Hepatic stellate cell (primary cell): ENCODE measurements around the gene PRKAR2A.
"Not testable (repeated sequence)": the region's sequence is repeated elsewhere in the genome, so short reads cannot be mapped to it uniquely, and the experiment has no call there.

Experiments used
- DNase-seq: peaks from one replicate; pipeline ENCODE4 v3.0.0; 2011; ENCODE audit warnings: low spot score

Gene PRKAR2A

GRCh38 chr3:48725185-48725855 is 122.4 kb downstream of the PRKAR2A start:
- DNase-seq, result not testable (repeated sequence)

DNA sequence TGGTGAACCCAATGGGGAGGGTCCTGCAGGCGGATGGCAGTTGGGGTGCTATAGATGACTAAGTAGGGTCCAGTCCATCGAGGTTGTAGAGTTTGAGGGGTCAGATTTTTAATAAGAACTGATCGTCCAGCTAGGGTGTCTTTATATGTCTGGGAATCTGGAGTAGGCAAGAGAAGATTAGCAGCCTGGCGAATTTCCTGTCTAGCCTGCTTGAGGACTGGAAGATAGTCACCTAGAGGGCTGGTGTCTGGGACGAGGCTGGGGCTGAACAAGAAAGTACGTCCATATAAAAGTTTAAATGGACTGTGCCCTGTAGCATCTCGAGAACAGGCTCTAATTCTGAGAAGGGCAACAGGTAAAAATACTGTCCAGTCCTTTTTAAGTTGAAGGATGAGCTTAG is 123.9 kb downstream of the PRKAR2A start:
- no peak for DNase-seq

DNA sequence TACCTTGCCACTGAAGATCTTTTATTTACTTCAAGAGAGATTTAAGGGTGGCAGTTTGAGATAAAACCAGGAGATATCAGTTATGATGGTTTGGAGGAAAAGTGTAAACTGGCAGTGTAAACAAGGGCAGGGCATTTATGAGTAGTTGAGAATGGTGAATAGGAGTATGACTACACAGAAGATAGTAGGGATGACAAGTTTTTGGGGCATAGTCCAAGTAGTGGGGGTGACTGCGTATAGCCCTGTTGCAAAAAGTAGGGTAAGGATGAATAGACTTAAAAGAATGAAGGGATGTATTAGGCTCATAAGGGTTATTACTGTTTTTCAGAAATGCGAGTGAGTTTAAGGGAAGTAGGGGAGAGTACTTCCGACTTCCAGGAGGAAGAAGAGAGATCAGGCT is 124.4 kb downstream of the PRKAR2A start:
- DNase-seq, result not testable (repeated sequence)

DNA sequence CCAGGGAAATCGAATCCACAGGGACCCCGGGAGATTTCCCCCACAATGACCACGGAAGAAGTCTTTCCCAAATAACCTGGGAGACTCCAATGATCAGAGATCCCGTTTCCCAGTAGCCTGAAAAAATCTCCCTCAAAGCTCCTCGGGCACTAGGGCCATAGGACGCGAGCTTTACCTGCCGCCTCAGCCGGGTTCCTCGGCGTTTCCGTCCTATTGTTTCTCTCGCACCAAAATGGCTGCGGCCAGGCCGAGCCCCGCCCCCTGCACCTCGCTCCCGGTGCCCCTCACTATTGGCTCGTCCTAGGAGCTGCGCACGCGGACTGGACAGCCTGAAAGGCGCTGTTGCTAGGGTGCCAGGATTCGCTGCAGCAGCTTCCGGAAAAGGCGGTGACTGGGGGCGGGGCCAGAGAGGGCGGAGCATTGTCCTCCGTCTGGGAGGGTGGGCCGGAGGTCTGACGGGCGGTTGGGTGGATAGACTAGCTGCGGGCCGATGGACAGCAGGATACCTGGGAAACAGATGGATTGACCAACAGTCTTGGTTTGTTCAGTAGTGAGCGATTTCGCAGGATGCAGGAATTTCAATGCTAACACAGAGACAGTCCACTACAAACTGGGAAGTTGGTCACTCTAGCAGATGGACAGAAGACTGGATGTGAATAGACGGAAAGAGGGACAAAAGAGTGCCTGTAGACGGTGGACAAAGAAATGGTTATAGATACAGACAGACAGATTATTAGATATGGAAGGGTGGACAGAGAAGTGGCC is 130.5 kb downstream of the PRKAR2A start, which contains the start of gene IP6K2:
IP6K2 (minus strand) TSS at position 240 of the 765 bp plus-strand sequence. CDS start 21,930 bp downstream, outside the sequence.
- DNase-seq, result peak; percentile 97

GRCh38 chr3:48716508-48716981 is 131.1 kb downstream of the PRKAR2A start:
- DNase-seq, result no peak

- peak; percentile 48 for DNase-seq
These were observed 132.4 kb downstream of the PRKAR2A start for GRCh38 chr3:48715174-48715800.

- no peak for DNase-seq
These were observed 135.9 kb downstream of the PRKAR2A start for GRCh38 chr3:48711727-48712126.

DNA sequence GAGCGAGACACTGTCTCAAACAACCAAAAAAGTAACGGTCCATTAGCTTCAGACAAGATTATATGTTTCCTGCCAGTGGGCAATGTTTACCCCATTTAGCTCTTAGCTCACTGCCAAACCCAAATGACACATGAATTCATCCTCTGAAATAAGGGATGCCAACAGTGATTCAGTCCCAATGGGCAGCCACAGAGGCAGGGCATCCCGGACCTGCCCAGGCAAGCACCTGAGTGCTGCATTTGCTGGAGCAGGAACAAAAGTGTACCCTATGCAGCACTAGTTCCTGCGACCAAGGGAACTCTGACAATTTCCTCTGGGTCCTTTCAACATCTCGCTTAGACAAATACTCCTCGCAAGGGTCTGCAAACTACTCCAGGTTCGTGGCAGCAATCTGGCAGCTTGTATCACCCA is 138.6 kb downstream of the PRKAR2A start:
- DNase-seq, result no peak

DNA sequence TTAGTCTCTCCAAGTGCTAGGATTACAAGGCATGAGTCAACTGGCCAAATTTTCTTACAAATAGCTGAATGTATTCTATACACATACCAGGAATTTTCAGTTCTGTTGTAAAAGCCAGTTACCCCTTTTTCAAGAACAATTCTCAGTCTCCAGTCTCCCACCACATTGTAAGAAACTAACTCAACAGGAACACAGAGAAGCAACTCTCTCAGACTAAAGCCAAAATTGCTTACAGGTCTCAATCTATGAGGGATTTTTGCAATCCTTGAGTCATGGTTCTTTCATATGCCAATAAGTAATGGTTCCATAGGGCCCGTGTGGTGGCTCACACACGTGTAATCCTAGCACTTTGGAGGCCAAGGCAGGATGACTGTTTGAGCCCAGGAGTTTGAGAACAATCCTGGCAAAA is 139.2 kb downstream of the PRKAR2A start:
- no peak for DNase-seq

GRCh38 chr3:48707157-48707556 is 140.5 kb downstream of the PRKAR2A start:
- no peak for DNase-seq

- DNase-seq, result no peak
These were observed 145.3 kb downstream of the PRKAR2A start for GRCh38 chr3:48702320-48702920.

DNA sequence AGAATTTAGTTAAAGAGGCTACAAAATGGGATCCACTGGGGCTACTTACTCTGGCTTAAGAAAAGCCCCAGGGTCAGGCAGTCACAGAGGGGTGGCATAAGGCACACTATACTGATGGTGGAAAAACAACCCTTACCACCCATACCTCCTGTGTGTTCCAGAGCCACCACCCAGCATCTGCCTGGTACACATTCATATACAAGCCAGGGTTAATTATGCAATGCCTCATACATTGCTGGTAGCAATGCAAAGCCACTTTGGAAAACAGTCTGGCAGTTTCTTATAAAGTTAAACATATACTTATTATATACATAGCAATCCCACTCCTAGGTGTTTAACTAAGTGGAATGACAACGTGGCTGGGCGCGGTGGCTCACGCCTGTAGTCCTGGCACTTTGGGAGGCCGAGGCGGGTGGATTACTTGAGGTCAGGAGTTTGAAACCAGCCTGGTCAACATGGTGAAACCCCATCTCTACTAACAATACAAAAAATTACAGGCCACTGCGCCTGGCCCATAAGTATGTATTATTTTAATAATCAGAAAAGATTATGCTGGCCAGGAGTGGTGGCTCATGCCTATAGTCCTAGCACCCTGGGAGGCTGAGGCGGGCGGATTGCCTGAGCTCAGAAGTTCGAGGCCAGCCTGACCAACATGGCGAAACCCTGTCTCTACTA is 146.8 kb downstream of the PRKAR2A start:
- no peak for DNase-seq

GRCh38 chr3:48698891-48699290 is 148.8 kb downstream of the PRKAR2A start:
- DNase-seq, result no peak

GRCh38 chr3:48697952-48698351 is 149.7 kb downstream of the PRKAR2A start:
- no peak for DNase-seq

- no peak for DNase-seq
These were observed 151.1 kb downstream of the PRKAR2A start for GRCh38 chr3:48696601-48697000.
